HEK293T (cell line): ENCODE measurements around the gene PPP1CA.

Experiments
- ARNT ChIP-seq: fragments of 450-650 bp; IDR thresholded peaks from 2 replicates; pipeline ENCODE4 v1.6.1; 2017; ENCODE audit warnings: mild to moderate bottlenecking
- ELF4 ChIP-seq: fragments of 450-650 bp; IDR thresholded peaks from 2 replicates; pipeline ENCODE4 v1.6.1; 2017; ENCODE audit warnings: antibody characterized with exemption
- FOXA1 ChIP-seq: fragments of 450-650 bp; IDR thresholded peaks from 2 replicates; pipeline ENCODE4 v1.6.1; 2016; ENCODE audit warnings: mild to moderate bottlenecking
- FOXK2 ChIP-seq: fragments of 450-650 bp; IDR thresholded peaks from 2 replicates; pipeline ENCODE4 v1.6.1; 2016; ENCODE audit warnings: mild to moderate bottlenecking
- HDGF ChIP-seq: fragments of 450-650 bp; IDR thresholded peaks from 2 replicates; pipeline ENCODE4 v1.6.1; 2017; ENCODE audit warnings: antibody characterized with exemption, borderline replicate concordance
- L3MBTL2 ChIP-seq: fragments of 450-650 bp; conservative IDR thresholded peaks from 2 replicates; pipeline ENCODE4 v1.6.1; 2016; ENCODE audit warnings: mild to moderate bottlenecking
- LEF1 ChIP-seq: fragments of 450-650 bp; IDR thresholded peaks from 2 replicates; pipeline ENCODE4 v1.6.1; 2017; ENCODE audit warnings: mild to moderate bottlenecking, borderline replicate concordance
- NFRKB ChIP-seq: fragments of 450-650 bp; IDR thresholded peaks from 2 replicates; pipeline ENCODE4 v1.6.1; 2016; ENCODE audit warnings: mild to moderate bottlenecking, moderate library complexity
- PKNOX1 ChIP-seq: fragments of 450-650 bp; IDR thresholded peaks from 2 replicates; pipeline ENCODE4 v1.6.1; 2016
- SP1 ChIP-seq: fragments of 450-650 bp; IDR thresholded peaks from 2 replicates; pipeline ENCODE4 v1.6.1; 2017
- SUZ12 ChIP-seq: fragments of 450-650 bp; IDR thresholded peaks from 2 replicates; pipeline ENCODE4 v1.6.1; 2016; ENCODE audit warnings: mild to moderate bottlenecking
- TARDBP ChIP-seq: fragments of 450-650 bp; IDR thresholded peaks from 2 replicates; pipeline ENCODE4 v1.6.1; 2016
- ZNF384 ChIP-seq: fragments of 450-650 bp; IDR thresholded peaks from 2 replicates; pipeline ENCODE4 v1.6.1; 2016

GRCh38 chr11:67420646-67421429 lies 19.2 kb upstream of the PPP1CA start:
- TF ChIP-seq FOXA1: no peak
- TF ChIP-seq HDGF: 0 out of 2 replicates have a peak, but pooled peaks have one; percentile 68
- TF ChIP-seq ELF4: no peak
- TF ChIP-seq TARDBP: no peak
- no peak; the same call in 1 of the 2 replicates for TF ChIP-seq LEF1
- no peak for TF ChIP-seq SUZ12
- TF ChIP-seq ARNT: 0 out of 2 replicates have a peak, but pooled peaks have one; percentile 15
- no peak for TF ChIP-seq SP1
- TF ChIP-seq FOXK2: no peak
- TF ChIP-seq ZNF384: no peak
- no peak for TF ChIP-seq NFRKB
- no peak; the same call in 1 of the 2 replicates for TF ChIP-seq L3MBTL2
- no peak for TF ChIP-seq PKNOX1
